MM.1S (cell line): ENCODE data around the gene EEF2.

Experiments
- DNase-seq: peaks from one replicate; pipeline ENCODE4 v3.0.0-alpha.2; 2015
- H2AFZ ChIP-seq: fragments of 300-600 bp; sonication (generic); 2 replicates; pipeline ENCODE4 v1.6.0; 2016; ENCODE audit warnings: antibody characterized with exemption, low read length
- H3F3A ChIP-seq: fragments of 300-600 bp; sonication (generic); 2 replicates; pipeline ENCODE4 v1.6.1; 2016; ENCODE audit warnings: mild to moderate bottlenecking, antibody characterized with exemption, low read length, moderate library complexity, mixed read lengths; ENCODE audit not compliant: insufficient read depth
- H3K27ac ChIP-seq: fragments of 300-600 bp; sonication (generic); 2 replicates; pipeline ENCODE4 v1.5.1; 2016; ENCODE audit warnings: mild to moderate bottlenecking, low read length
- H3K27me3 ChIP-seq: fragments of 300-600 bp; sonication (generic); replicated peaks from 2 replicates; pipeline ENCODE4 v1.6.0; 2016; ENCODE audit warnings: low read length; ENCODE audit not compliant: insufficient read depth
- H3K36me3 ChIP-seq: fragments of 300-600 bp; sonication (generic); replicated peaks from 2 replicates; pipeline ENCODE4 v1.6.1; 2016; ENCODE audit warnings: mild to moderate bottlenecking, low read length, mixed read lengths; ENCODE audit not compliant: insufficient read depth
- H3K4me1 ChIP-seq: fragments of 300-600 bp; sonication (generic); 2 replicates; pipeline ENCODE4 v1.6.1; 2016; ENCODE audit warnings: low read length, mixed read lengths
- H3K4me2 ChIP-seq: fragments of 300-600 bp; sonication (generic); 2 replicates; pipeline ENCODE4 v1.6.0; 2016; ENCODE audit warnings: low read depth, low read length
- H3K4me3 ChIP-seq: fragments of 300-600 bp; sonication (generic); 2 replicates; pipeline ENCODE4 v1.5.1; 2016; ENCODE audit warnings: low read length, mixed read lengths
- H3K79me2 ChIP-seq: fragments of 300-600 bp; sonication (generic); 2 replicates; pipeline ENCODE4 v1.6.1; 2016; ENCODE audit warnings: mixed run types, low read length, mixed read lengths
- H3K9ac ChIP-seq: fragments of 300-600 bp; sonication (generic); 2 replicates; pipeline ENCODE4 v1.6.1; 2016; ENCODE audit warnings: low read length, mixed read lengths
- H3K9me2 ChIP-seq: fragments of 300-600 bp; sonication (generic); replicated peaks from 2 replicates; pipeline ENCODE4 v1.6.1; 2016; ENCODE audit warnings: mild to moderate bottlenecking, low read length, mixed read lengths; ENCODE audit not compliant: insufficient read depth
- H3K9me3 ChIP-seq: fragments of 300-600 bp; sonication (generic); replicated peaks from 2 replicates; pipeline ENCODE4 v1.6.1; 2016; ENCODE audit warnings: mild to moderate bottlenecking, low read length, mixed read lengths; ENCODE audit not compliant: insufficient read depth
- H4K20me1 ChIP-seq: fragments of 300-600 bp; sonication (generic); 2 replicates; pipeline ENCODE4 v1.6.1; 2016; ENCODE audit warnings: mild to moderate bottlenecking, low read length, moderate library complexity, mixed read lengths; ENCODE audit not compliant: insufficient read depth
- CTCF ChIP-seq: fragments of 300-600 bp; sonication (generic); IDR thresholded peaks from 2 replicates; pipeline ENCODE4 v1.5.1; 2016; ENCODE audit warnings: antibody characterized with exemption, low read length, mixed read lengths
- EZH2 ChIP-seq: fragments of 300-600 bp; sonication (generic); optimal IDR thresholded peaks from 2 replicates; pipeline ENCODE3; 2017; ENCODE audit warnings: low read depth, mild to moderate bottlenecking, antibody characterized with exemption, low read length, mixed read lengths
- EZH2phosphoT487 ChIP-seq: fragments of 300-600 bp; sonication (generic); IDR thresholded peaks from 2 replicates; pipeline ENCODE4 v1.6.1; 2018; ENCODE audit warnings: antibody characterized with exemption, low read length

The EEF2 gene

GRCh38 chr19:3986260-3987041, 1.2 kb upstream of the EEF2 start:
- Histone ChIP-seq H3K4me3 (peak overlapping the region; percentile 88), H3K27me3 (no peaks in the 10 kb centered on the region), H3K79me2 (peaks cover 39% of the 10 kb centered on the region), H3K27ac (peak overlapping the region; percentile 74), H3K4me1 (peaks cover 13% of the 10 kb centered on the region), H3K9me2 (no peaks in the 10 kb centered on the region), H2AFZ (peak overlapping the region; percentile 58), H3K9ac (peak overlapping the region; percentile 59), H3F3A (peaks cover 72% of the 10 kb centered on the region), H3K36me3 (peaks cover 32% of the 10 kb centered on the region), H4K20me1 (peaks cover 33% of the 10 kb centered on the region), H3K9me3 (no peaks in the 10 kb centered on the region), H3K4me2 (peak overlapping the region; percentile 78)
- DNase-seq: peak; percentile 93
- peak; percentile 76 for TF ChIP-seq CTCF
- no peak for TF ChIP-seq EZH2phosphoT487

GRCh38 chr19:3985643-3986259, 488 bp upstream of the EEF2 start:
- Histone ChIP-seq H3K27me3 (no peaks in the 10 kb centered on the region), H3K4me3 (peak overlapping the region; percentile 88), H3K9me2 (no peaks in the 10 kb centered on the region), H3K9me3 (no peaks in the 10 kb centered on the region), H2AFZ (peak overlapping the region; percentile 58), H3K9ac (peak overlapping the region; percentile 59; the same call in 1 of the 2 replicates), H3K4me1 (peaks cover 13% of the 10 kb centered on the region), H3K27ac (peak overlapping the region; percentile 74; the same call in 1 of the 2 replicates), H3K4me2 (peak overlapping the region; percentile 78), H3K79me2 (peaks cover 46% of the 10 kb centered on the region), H4K20me1 (peaks cover 40% of the 10 kb centered on the region), H3K36me3 (peaks cover 39% of the 10 kb centered on the region), H3F3A (peaks cover 79% of the 10 kb centered on the region)
- DNase-seq: no peak
- TF ChIP-seq CTCF (no peak), EZH2phosphoT487 (no peak), EZH2 (no peak)

DNA sequence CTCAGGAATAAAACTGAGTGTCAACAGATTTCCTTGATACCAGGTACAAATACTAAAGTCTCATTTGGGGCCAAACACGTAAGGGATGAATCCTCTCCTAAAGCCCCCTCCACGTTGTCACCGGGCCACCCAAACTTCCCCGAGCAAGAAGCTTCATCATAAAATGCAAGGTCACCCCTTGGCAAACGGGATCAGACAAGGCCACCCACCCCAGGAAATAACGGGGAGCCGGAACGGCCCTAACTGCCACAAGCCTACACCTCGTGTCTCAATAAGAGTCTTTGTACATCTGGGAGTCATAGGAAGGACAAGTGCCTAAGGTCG, 717 bp downstream of the EEF2 start:
- H3K4me1 ChIP-seq: peaks cover 13% of the 10 kb centered on the region
- peak; percentile 44 for DNase-seq
- no peaks in the 10 kb centered on the region for H3K9me3 ChIP-seq
- no peaks in the 10 kb centered on the region for H3K27me3 ChIP-seq
- peaks cover 52% of the 10 kb centered on the region for H4K20me1 ChIP-seq
- peak overlapping the region; percentile 88 for H3K4me3 ChIP-seq
- H3K9me2 ChIP-seq: no peaks in the 10 kb centered on the region
- H3K9ac ChIP-seq: peak overlapping the region; percentile 85
- H3F3A ChIP-seq: peaks cover 83% of the 10 kb centered on the region
- H3K79me2 ChIP-seq: peaks cover 58% of the 10 kb centered on the region
- H3K36me3 ChIP-seq: peaks cover 51% of the 10 kb centered on the region
- peak overlapping the region; percentile 59 for H3K27ac ChIP-seq
- peak overlapping the region; percentile 76 for H3K4me2 ChIP-seq
- no peak overlapping the region for H2AFZ ChIP-seq
- TF ChIP-seq EZH2: no peak
- TF ChIP-seq EZH2phosphoT487: no peak
- no peak for TF ChIP-seq CTCF
